ENCODE measurements around the gene COL23A1.

The COL23A1 gene

GRCh38 chr5:178588769-178589168, 1.4 kb downstream of the COL23A1 start:
- DNase-seq (ENCODE audit: low spot score), result no peak

GRCh38 chr5:178587763-178588611, 2.2 kb downstream of the COL23A1 start:
- no peak for DNase-seq (ENCODE audit: low spot score)

DNA sequence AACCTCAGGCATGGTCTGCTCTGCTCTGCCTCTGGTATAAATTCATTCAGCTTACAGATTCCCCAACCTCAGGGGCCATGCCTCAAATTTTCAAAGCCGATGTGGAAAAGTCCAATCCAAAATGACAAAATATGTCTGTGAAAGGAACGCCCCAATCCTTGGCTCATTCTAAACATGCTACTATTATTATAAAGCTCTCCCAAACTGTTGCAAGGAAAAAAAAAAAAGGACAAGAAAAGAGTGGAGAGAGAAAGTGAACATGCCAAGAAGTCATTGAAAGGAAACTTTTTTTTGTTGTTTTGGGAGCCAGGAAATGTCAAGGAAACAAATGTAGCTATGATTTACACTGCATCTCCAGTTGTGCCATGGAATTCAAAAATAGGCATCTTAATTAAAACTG, 3.8 kb downstream of the COL23A1 start:
- DNase-seq (ENCODE audit: low spot score), result no peak

- DNase-seq (ENCODE audit: low spot score), result peak; percentile 62
Measured at GRCh38 chr5:178585421-178585820, 4.8 kb downstream of the COL23A1 start.

DNA sequence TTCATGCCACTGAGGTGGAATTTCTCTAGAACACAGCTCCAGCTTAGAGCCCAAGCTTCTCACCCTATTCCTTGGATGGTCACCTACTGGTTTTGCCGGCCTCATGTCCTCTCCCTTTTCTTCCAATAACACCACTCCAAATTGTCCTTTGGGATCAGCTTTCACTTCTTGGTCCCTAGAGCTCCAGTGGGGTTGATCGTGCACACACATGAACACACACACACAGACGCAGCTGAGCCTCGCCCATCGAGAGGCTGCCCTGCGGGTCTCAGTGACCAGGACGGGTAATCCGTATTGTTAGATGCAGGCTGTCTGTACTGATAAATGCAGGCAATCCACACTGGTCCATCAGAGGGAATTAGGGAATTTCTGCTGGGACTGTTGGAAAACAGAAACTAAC, 6.9 kb downstream of the COL23A1 start:
- DNase-seq (ENCODE audit: low spot score), result no peak

DNA sequence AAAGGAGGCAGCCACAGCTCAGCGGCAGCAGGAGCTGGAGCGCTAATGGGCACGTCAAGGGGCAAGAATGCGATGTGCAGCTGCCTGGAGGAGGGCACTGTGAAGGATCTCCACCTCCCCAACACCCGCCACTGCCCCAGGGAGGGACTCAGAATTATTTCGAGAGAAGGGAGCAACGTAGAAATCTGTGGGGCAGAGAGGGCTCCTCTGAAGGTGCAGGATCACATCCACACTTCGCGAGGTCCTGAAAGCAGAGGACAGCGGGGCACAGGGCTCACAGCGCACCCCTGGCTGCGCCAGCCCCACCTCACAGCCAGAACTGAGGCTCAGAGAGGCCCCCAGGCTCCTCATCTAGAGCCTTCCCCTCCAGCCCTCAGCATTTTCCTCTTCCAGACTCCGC, 7.9 kb downstream of the COL23A1 start:
- DNase-seq (ENCODE audit: low spot score), result no peak

- DNase-seq (ENCODE audit: low spot score), result no peak
Measured at GRCh38 chr5:178581621-178582020, 8.6 kb downstream of the COL23A1 start.

- no peak for DNase-seq (ENCODE audit: low spot score)
Measured at GRCh38 chr5:178580271-178580955, 9.8 kb downstream of the COL23A1 start.

DNA sequence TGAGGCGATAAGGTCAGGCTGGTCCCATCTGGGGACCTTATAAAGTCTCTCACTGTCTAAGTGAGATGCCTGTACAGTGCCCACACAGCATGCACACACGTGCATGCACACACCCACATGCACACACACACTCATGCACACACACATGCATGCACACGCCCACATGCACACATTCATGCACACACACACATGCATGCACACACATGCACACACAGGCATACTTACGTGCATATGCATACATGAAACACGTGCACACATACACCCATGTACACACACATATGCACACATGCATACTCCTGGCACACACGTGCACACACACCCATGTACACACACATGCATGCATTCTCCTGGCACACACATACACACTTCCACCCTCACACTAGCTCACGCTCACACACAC, 12.2 kb downstream of the COL23A1 start:
- no peak for DNase-seq (ENCODE audit: low spot score)

DNA sequence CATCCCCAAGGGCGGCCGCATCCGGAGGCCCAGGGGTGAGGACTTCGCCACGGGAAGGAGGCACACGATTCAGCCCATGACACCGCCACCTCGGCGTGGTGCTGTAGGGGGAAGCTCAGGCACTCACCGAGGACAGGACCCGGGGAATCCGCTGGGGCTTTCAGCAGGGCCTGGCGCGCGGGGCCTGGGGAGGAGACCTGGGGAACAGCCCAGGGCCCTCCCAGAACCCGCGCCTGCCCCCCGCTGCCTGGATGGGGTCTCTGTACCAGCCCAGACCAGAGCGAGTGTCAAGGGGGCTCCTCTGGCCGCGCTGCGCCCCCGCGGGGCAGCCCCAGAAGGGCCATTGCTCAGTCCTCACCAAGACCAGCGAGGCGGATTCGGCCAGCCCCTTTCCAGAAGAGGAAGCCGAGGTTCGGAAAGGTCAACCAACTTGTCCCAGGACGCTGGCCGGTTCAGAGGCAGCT, 12.8 kb downstream of the COL23A1 start:
- no peak for DNase-seq (ENCODE audit: low spot score)

- DNase-seq (ENCODE audit: low spot score), result no peak
Measured at GRCh38 chr5:178576591-178577351, 13.4 kb downstream of the COL23A1 start.

- no peak for DNase-seq (ENCODE audit: low spot score)
Measured at GRCh38 chr5:178573216-178573615, 17.0 kb downstream of the COL23A1 start.

DNA sequence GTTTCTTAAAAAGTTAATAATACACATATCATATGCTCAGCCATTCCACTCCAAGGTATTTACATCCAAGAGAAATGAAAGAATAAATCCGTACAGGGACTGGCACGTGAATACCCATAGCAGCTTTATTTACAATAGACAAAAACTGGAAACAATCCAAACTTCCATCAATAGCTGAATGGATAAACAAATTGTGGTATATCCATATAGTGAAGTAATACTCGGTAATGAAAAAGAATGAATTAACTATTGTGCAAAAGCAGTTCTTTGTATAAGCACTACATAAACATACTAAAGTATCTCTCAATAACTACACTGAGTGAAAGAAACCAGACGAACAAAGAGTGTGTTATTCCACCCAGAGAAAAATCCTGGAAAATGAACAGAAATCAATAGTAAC, 17.6 kb downstream of the COL23A1 start:
- DNase-seq (ENCODE audit: low spot score), result no peak

DNA sequence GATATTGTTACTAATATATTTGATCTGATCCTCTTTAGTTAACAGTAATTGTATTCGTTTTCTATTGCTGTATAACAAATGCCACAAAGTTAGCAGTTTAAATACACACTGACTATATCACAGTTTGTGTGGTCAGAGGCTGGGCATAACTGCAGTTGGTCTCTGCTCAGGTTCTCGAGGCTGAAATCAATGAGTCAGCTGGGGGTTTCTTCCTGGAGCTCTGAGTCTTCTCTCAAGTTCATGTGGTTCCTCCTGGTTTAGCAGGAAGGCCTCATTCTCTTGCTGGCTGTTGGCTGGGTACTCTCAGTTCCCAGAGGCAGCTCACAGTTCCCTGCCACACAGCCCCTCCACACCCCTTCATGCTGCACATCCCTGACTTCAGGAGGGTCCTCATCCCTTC, 20.7 kb downstream of the COL23A1 start:
- no peak for DNase-seq (ENCODE audit: low spot score)

DNA sequence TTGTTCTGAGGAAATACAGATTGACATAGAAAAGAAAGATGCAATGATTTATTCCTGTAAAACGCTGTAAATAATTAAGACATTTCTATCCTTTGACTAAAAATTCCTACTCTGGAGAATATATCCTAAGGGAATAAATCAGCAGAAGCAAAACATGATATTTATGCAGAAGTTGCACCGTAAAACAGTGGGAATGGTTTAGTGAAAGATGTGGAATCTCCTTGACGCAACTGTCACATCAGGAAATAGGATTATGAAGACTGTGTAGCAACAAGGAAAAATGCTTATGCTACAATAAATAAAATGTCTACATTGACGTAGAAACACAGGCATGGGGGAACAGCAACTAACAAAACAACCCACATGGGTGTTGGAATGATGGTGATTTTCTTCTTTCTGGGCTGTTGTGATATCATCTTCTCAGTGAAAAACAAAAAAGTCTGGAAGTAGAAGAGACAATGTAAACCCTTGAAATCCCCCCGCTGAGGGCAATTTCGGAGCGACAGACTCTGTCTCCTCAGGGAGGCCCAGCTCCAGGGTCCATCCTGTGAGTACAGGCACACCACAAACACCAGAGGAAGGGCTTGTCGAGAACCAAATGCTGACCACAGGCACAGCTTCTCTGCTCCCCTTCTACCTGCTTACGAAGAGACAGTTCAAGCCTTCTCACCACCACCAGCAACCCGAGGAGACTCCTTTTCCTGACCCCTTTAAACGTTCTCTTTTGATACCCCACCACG, 25.2 kb downstream of the COL23A1 start:
- DNase-seq (ENCODE audit: low spot score), result no peak

DNA sequence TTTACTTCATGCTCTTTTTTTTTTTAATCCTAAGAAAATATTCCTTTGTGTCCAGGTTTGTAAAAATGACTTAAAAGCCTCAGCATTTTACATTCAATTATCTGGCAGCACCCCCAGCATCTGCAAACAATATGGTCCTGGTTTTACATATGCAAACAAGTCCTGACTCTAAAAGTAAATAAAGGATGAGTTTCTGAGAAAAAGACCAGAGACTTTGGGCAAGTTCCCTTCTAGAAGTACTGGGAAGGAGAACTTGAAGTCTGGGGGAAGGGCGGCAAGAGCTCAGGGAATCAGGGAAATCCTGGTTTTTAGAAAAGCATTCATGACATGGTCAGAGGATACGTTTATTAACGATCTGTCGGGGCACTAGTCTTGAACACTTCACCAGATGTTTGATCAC, 25.8 kb downstream of the COL23A1 start:
- no peak for DNase-seq (ENCODE audit: low spot score)

DNA sequence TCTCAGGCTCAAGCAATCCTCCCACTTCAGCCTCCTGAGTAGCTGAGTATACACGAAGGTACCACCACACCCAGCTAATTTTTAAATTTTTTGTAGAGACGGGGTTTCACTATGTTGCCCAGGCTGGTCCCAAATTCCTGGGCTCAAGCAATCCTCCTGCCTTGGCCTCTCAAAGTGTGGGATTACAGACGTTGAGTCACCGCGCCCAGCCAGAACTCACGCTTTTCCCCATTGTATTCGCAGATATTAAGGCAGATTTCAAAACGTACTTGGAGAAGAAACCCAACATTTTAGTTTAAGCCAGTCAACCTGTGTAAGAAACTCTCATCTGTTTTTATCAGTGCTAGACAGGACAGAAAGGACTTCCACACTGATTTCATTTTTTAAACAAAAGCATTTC, 26.6 kb downstream of the COL23A1 start:
- no peak for DNase-seq (ENCODE audit: low spot score)

DNA sequence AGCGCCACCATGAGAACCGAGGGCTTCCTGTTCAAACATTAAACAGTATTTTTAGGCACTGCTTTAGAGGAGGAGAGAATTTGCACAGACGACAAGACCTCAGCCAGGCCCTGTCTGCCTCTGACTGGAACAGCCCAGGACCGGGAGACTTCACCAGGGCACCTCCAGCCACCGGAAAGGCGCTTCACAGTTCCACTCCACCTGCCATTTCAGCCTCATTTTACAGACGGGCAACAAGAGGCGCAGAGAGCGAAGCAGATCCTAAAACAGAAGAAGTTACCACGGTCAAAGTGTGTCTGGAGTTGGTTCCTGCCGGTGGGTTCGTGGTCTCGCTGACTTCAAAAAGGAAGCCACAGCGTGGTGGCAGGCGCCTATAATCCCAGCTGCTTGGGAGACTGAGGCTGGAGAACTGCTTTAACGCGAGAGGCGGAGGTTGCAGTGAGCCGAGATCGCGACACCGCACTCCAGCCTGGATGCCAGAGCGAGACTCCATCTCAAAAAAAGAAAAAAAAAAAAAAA, 28.4 kb downstream of the COL23A1 start:
- no peak for DNase-seq (ENCODE audit: low spot score)

DNA sequence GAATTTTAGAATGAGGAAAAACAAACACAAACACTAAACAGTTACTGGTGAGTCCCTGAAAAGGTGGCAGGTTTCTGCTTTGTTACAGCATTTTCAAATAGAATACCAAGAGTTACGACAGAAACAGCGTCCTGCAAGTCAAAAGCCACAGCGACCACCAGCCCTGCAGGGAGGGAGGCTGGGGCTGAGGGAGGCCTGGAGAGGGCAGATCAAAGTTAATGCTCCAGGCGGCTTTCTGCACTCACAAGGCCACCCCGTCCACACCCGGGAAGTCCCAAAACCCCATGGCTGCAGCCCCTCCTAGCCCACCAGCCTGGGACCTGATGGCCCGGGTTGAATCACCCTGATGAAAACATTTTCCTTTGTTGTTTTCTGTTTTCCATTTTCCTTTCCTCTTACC, 29.3 kb downstream of the COL23A1 start:
- no peak for DNase-seq (ENCODE audit: low spot score)

- DNase-seq (ENCODE audit: low spot score), result no peak
Measured at GRCh38 chr5:178557416-178557815, 32.8 kb downstream of the COL23A1 start.

DNA sequence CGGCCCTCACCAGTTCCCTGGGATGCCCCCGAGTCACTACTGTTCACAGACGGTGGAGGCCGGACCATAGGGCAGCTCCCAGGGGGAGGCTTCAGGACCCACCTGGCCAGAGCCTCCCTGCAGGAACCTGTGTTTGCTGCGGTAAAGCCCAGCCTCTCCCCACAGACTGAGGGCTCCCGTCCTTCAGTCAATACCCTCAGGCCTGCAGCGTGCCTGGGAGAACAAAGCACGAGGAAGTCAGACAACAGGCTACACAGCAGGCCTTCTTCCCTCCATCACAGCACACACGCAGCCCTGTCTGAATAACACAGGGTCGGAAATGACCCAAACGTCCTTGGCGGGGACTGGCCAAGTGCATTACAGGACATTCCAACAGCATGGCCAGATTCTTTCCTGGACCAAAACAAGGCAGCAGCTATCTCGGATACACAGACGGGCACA, 34.4 kb downstream of the COL23A1 start:
- no peak for DNase-seq (ENCODE audit: low spot score)

DNA sequence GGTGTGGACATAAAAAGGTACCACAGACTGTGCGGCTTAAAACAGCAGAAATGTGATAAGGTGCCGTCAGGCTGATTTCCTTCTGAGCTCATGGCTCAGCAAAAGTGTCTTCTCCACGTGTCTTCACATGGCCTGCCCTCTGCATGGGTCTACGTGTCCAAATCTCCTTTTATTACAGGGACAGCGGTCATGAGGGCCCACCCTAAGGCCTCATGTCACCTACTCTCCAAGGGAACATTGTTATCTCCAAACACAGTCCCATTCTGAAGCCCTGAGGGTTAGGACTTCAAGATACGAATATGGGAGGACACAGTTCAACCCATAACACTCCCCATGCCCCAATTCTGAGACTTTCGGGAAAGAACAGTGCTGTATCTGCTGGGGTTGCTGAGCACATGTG, 35.2 kb downstream of the COL23A1 start:
- DNase-seq (ENCODE audit: low spot score), result no peak
